ENCODE measurements around the gene SPHK1. TPM values are rescaled to one million over a fixed set of nuclear protein-coding genes. Genes with fewer than 3 reads are reported as not detected.

SPHK1 gene
- total RNA-seq, 2 donors from 2014 or later: 12.2 to 46.5 TPM

DNA sequence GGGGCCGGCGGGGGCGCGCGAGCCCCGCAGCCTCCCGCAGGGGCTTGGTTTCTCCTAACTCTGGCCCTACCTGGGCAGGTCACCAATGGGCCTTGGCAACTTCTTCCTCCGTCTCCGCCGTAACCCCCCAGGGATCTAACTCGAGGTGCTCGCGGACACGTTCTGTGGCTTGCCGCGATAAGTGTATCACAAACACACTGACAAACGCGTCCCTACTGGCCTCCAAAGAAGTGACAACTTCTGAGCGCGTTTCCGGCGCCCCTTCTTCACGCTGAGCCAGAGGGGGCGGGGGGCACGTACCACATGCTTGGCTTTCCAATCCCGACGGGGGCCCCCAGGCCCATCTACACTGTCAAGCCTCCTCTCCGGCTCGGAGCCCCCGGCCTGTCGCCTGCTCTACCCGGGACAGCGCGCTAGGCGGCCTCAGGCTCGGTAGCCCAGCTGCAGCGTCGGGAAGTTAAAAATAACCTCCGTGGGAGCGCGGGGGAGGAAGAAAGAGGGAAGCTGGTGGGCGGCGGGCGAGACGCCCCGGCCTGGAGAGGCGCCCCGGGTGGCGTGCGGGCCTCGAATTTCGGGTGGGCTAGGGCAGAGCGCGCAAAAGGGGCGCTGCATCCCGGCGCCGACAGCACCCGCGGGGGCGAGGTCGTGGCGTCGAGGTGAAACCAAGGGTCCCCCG is 725 bp upstream of the SPHK1 start:
- intact Hi-C loops (cut with DNase I): no loop called here
- no peak for TF ChIP-seq POLR2A (IDR thresholded peaks at IDR 0.05)
- TF ChIP-seq, protein P1, sequence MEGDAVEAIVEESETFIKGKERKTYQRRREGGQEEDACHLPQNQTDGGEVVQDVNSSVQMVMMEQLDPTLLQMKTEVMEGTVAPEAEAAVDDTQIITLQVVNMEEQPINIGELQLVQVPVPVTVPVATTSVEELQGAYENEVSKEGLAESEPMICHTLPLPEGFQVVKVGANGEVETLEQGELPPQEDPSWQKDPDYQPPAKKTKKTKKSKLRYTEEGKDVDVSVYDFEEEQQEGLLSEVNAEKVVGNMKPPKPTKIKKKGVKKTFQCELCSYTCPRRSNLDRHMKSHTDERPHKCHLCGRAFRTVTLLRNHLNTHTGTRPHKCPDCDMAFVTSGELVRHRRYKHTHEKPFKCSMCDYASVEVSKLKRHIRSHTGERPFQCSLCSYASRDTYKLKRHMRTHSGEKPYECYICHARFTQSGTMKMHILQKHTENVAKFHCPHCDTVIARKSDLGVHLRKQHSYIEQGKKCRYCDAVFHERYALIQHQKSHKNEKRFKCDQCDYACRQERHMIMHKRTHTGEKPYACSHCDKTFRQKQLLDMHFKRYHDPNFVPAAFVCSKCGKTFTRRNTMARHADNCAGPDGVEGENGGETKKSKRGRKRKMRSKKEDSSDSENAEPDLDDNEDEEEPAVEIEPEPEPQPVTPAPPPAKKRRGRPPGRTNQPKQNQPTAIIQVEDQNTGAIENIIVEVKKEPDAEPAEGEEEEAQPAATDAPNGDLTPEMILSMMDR (IDR thresholded peaks at IDR 0.05): peak in 4 of 7 experiments; percentile 16 to 50 (median 33)
- no peaks in the 10 kb centered on the region for H3K9me3 ChIP-seq
- peaks cover 42% of the 10 kb centered on the region for H3K4me1 ChIP-seq
- DNase-seq (peak; percentile 42 to 49 (median 46)), ATAC-seq (peak; percentile 19)
- H3K27ac ChIP-seq: peak overlapping the region; percentile 66 to 93 (median 86)
- no peaks in the 10 kb centered on the region for H3K27me3 ChIP-seq
- peak overlapping the region; percentile 34 to 56 for H3K4me3 ChIP-seq
- no peaks in the 10 kb centered on the region for H3K36me3 ChIP-seq (replicated peaks in 1 of 2; ENCODE audit: insufficient read depth in 1 of 2, low read depth in 2 of 2)
- 0 to 1% methylated on average over 19 to 64 of the region's 65 CpGs for WGBS, 2 donors

DNA sequence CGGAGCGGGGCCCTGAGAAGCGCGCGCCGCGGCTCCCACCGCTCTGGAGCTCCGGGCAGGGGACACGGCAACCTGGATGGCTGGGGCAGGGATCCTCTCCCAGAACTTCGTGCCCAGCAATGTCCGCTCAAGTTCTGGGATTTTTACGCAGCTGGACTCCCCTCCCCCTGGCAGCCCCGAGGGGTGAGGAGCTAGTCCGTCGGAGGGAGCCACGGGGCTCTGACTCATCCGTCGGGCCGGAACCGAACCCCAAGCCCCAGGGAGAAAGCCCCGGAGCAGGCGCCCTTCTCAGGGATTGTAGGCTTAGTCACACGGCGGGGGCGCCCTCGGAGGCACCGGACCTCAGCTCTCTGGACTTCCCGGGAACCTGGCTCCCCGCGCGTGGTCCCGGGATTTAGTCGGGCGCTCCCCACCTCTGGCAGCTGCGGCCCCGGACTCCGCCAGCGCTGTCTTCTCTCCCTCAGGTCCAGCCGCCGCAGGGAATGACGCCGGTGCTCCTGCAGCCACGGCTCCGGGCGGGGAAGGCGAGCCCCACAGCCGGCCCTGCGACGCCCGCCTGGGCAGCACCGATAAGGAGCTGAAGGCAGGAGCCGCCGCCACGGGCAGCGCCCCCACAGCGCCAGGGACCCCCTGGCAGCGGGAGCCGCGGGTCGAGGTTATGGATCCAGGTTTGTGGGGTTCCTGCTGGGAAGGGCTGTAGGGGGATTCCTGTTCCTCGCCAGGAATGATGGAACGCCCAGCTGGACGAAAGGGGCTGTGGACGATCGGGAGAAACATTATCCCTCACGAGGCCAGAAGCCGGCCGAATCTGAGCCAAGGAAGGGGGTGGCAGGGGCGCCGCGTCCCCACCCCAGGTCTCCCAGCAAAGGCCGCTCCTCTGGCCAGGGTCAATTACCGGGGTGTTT is 830 bp downstream of the SPHK1 start:
- no peaks in the 10 kb centered on the region for H3K27me3 ChIP-seq
- intact Hi-C loops (cut with DNase I): no loop called here
- 0 to 3% methylated on average over 1 to 74 of the region's 74 CpGs for WGBS, 2 donors
- ATAC-seq: no peak
- TF ChIP-seq, protein P1 (IDR thresholded peaks at IDR 0.05): no peak
- peak in 1 of 3 donors; percentile 14 for TF ChIP-seq POLR2A (IDR thresholded peaks at IDR 0.05)
- peak overlapping the region; percentile 69 to 93 (median 86) for H3K27ac ChIP-seq
- peak overlapping the region in 1 of 2 donors; percentile 17 for H3K4me3 ChIP-seq
- peaks cover 48% of the 10 kb centered on the region for H3K4me1 ChIP-seq
- H3K9me3 ChIP-seq: no peaks in the 10 kb centered on the region
- H3K36me3 ChIP-seq (replicated peaks in 1 of 2; ENCODE audit: insufficient read depth in 1 of 2, low read depth in 2 of 2): no peaks in the 10 kb centered on the region
- DNase-seq: peak in 3 of 4 donors; percentile 50 to 58 (median 52)

DNA sequence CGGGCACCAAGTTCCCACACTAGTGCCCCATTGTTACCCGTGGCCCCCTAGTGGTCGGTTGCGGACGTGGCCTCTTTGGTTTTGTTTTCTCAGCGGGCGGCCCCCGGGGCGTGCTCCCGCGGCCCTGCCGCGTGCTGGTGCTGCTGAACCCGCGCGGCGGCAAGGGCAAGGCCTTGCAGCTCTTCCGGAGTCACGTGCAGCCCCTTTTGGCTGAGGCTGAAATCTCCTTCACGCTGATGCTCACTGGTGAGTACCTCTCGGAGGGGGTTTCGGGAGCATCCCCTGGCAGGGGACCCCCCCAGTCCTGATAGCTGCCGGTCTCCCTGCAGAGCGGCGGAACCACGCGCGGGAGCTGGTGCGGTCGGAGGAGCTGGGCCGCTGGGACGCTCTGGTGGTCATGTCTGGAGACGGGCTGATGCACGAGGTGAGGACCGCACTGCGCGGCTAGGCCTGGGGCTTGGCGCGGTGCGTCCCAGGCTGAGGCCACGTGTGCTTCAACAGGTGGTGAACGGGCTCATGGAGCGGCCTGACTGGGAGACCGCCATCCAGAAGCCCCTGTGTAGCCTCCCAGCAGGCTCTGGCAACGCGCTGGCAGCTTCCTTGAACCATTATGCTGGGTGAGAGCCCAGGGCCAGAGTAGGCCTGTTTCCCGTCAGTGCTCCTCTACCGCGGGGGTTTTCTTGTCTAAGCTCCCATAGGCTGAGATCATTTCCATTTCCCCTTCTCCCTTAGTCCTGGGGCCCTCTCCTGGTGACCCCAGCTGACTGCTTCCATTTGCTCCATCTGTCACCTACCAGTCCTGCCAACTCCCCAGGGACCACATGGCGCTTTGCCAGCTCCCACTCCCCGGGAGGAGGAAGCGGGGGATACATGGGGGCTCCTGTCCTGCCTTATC is 1.7 kb downstream of the SPHK1 start:
- ATAC-seq (peak; percentile 37), DNase-seq (peak; percentile 78 to 83 (median 80))
- TF ChIP-seq, protein P1 (IDR thresholded peaks at IDR 0.05): peak; percentile 77 to 89 (median 84)
- no peak for TF ChIP-seq POLR2A (IDR thresholded peaks at IDR 0.05)
- intact Hi-C loops (cut with DNase I): no loop called here
- 9 to 21% methylated on average over 5 to 51 of the region's 52 CpGs for WGBS, 2 donors
- Histone ChIP-seq H3K36me3 (replicated peaks in 1 of 2; ENCODE audit: insufficient read depth in 1 of 2, low read depth in 2 of 2) (no peaks in the 10 kb centered on the region), H3K9me3 (no peaks in the 10 kb centered on the region), H3K27ac (peak overlapping the region in 3 of 4 donors; percentile 83 to 93 (median 88)), H3K4me3 (no peak overlapping the region), H3K4me1 (peaks cover 48% of the 10 kb centered on the region), H3K27me3 (no peaks in the 10 kb centered on the region)

DNA sequence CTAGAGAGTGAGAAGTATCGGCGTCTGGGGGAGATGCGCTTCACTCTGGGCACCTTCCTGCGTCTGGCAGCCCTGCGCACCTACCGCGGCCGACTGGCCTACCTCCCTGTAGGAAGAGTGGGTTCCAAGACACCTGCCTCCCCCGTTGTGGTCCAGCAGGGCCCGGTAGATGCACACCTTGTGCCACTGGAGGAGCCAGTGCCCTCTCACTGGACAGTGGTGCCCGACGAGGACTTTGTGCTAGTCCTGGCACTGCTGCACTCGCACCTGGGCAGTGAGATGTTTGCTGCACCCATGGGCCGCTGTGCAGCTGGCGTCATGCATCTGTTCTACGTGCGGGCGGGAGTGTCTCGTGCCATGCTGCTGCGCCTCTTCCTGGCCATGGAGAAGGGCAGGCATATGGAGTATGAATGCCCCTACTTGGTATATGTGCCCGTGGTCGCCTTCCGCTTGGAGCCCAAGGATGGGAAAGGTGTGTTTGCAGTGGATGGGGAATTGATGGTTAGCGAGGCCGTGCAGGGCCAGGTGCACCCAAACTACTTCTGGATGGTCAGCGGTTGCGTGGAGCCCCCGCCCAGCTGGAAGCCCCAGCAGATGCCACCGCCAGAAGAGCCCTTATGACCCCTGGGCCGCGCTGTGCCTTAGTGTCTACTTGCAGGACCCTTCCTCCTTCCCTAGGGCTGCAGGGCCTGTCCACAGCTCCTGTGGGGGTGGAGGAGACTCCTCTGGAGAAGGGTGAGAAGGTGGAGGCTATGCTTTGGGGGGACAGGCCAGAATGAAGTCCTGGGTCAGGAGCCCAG is 2.8 kb downstream of the SPHK1 start:
- H3K27ac ChIP-seq: no peak overlapping the region
- H3K4me1 ChIP-seq: peaks cover 48% of the 10 kb centered on the region
- no peak for TF ChIP-seq POLR2A (IDR thresholded peaks at IDR 0.05)
- TF ChIP-seq, protein P1 (IDR thresholded peaks at IDR 0.05): no peak
- no peak for DNase-seq
- H3K36me3 ChIP-seq (replicated peaks in 1 of 2; ENCODE audit: insufficient read depth in 1 of 2, low read depth in 2 of 2): no peaks in the 10 kb centered on the region
- H3K4me3 ChIP-seq: no peak overlapping the region
- no peak for ATAC-seq
- no peaks in the 10 kb centered on the region for H3K9me3 ChIP-seq
- 73 to 83% methylated on average over 15 to 31 of the region's 31 CpGs for WGBS, 2 donors
- H3K27me3 ChIP-seq: no peaks in the 10 kb centered on the region
- intact Hi-C loops (cut with DNase I): no loop called here

Measured in body of pancreas (tissue), 4 donors.